ENCODE measurements around the gene LINGO4. TPM values are rescaled to one million over a fixed set of nuclear protein-coding genes. Genes with fewer than 3 reads are reported as not detected.
"Not testable (repeated sequence)": the region's sequence is repeated elsewhere in the genome, so short reads cannot be mapped to it uniquely, and the experiment has no call there.

LINGO4 gene
- total and polyA plus RNA-seq, 2 donors (not counting 1 experiment from before 2014, with no cell fraction given), result not detected

DNA sequence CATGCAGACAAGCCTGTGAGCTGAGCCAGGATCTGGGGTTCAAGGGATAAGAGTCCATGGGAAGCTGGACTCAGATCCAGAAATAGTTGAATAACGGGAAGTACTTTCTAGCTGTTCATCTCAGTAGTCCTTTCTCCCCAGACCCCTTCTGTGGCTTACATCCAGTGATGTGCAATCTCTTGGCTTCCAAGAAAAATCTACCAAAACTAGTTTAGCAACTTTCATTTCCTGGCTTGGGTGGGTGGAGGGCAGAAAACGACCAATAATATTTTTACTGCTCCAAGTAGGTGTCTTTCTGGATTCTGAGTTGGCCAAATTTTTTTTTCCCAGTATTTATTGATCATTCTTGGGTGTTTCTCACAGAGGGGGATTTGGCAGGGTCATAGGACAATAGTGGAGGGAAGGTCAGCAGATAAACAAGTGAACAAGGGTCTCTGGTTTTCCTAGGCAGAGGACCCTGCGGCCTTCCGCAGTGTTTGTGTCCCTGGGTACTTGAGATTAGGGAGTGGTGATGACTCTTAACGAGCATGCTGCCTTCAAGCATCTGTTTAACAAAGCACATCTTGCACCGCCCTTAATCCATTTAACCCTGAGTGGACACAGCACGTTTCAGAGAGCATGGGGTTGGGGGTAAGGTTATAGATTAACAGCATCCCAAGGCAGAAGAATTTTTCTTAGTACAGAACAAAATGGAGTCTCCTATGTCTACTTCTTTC is 36.7 kb downstream of the LINGO4 start:
- H3K9ac ChIP-seq (ENCODE audit: low read length); H3K27ac Mint-ChIP-seq; H2AFZ ChIP-seq (ENCODE audit: insufficient read depth, low read depth, low read length, poor library complexity, severe bottlenecking); intact Hi-C loops (cut with micrococcal nuclease); H4K20me1 ChIP-seq (ENCODE audit: control insufficient read depth, insufficient read depth, low read length, poor library complexity, severe bottlenecking); H3K4me3 ChIP-seq (ENCODE audit: control extremely low read depth in 1 of 5, extremely low read depth in 1 of 5, insufficient read depth in 1 of 5, low read depth in 2 of 5, low read length in 4 of 5); ATAC-seq (ENCODE audit: low read depth); H3K4me2 ChIP-seq (replicated peaks; ENCODE audit: low read depth, low read length, poor library complexity, severe bottlenecking); H3K36me3 ChIP-seq (replicated peaks in 1 of 2; ENCODE audit: control extremely low read depth in 1 of 2, control insufficient read depth in 1 of 2, extremely low read depth in 1 of 2, insufficient read depth in 2 of 2, low read length in 1 of 2); H3K27me3 Mint-ChIP-seq; H3K9me3 ChIP-seq (ENCODE audit: control extremely low read depth in 1 of 3, control insufficient read depth in 2 of 3, insufficient read depth in 1 of 3, low read length in 2 of 3); H3K9me3 Mint-ChIP-seq (ENCODE audit: insufficient read depth); H3K4me1 ChIP-seq (ENCODE audit: control insufficient read depth in 2 of 2, insufficient read depth in 2 of 2, low read length in 2 of 2); H3K4me3 Mint-ChIP-seq; DNase-seq; H3K79me2 ChIP-seq (ENCODE audit: control insufficient read depth, insufficient read depth, low read length); H3K27ac ChIP-seq (ENCODE audit: low read length in 2 of 2); POLR2A ChIA-PET; H3K4me1 Mint-ChIP-seq; H3K27me3 ChIP-seq (replicated peaks in 1 of 4; ENCODE audit: control extremely low read depth in 1 of 4, control insufficient read depth in 3 of 4, insufficient read depth in 4 of 4, low read length in 3 of 4): not testable (repeated sequence)
- CTCF ChIA-PET, result interaction anchor here (0.6 kb wide), 1 partner anchor 472 kb away, joined by 3 read pairs; no protein-coding TSS in a partner anchor
- no CpG with 5 or more reads among the region's 7 CpGs for WGBS (ENCODE audit: insufficient coverage)

DNA sequence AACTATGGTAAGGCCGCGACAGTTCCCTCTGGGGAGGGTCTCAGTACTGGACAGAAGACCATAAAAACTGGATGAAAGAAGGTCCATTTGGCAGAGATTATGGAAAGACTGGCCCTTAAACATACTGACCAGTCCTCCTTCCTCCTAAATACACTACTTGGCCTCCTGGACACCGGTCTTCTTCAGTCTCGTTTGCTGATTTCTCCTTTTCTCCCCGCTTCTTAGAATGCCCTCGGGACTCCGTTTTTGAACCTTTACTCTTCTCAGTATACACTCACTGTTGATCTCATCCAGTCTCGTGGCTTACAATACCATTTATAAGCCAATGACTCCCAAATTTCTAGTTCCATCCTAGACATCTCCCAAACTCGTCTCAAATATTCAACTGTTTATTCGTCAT is 41.2 kb downstream of the LINGO4 start:
- ATAC-seq (ENCODE audit: low read depth), result no peak
- CTCF ChIA-PET, result interaction anchor here (0.6 to 2.3 kb wide), 5 partner anchors 26 to 238 kb away, joined by 3 to 11 read pairs (median 4); partner anchors contain the start of gene TDRKH

More for the DNA sequence above, 41.2 kb downstream of the LINGO4 start:
- intact Hi-C loops (cut with micrococcal nuclease), result loop anchor here (1.0 to 2.0 kb wide), 2 partner anchors 26 to 43 kb away; partner anchors contain the start of genes RIIAD1 and TDRKH
- Histone ChIP-seq H4K20me1 (ENCODE audit: control insufficient read depth, insufficient read depth, low read length, poor library complexity, severe bottlenecking) (no peaks in the 10 kb centered on the region), H3K9ac (ENCODE audit: low read length) (peak overlapping the region; percentile 84), H3K4me1 (ENCODE audit: control insufficient read depth in 2 of 2, insufficient read depth in 2 of 2, low read length in 2 of 2) (peaks cover 14 to 15% of the 10 kb centered on the region in 2 donors), H3K27me3 (replicated peaks in 1 of 4; ENCODE audit: control extremely low read depth in 1 of 4, control insufficient read depth in 3 of 4, insufficient read depth in 4 of 4, low read length in 3 of 4) (no peaks in the 10 kb centered on the region), H3K4me3 (ENCODE audit: control extremely low read depth in 1 of 5, extremely low read depth in 1 of 5, insufficient read depth in 1 of 5, low read depth in 2 of 5, low read length in 4 of 5) (peak overlapping the region; percentile 60 to 85 (median 81)), H3K79me2 (ENCODE audit: control insufficient read depth, insufficient read depth, low read length) (no peaks in the 10 kb centered on the region), H3K36me3 (replicated peaks in 1 of 2; ENCODE audit: control extremely low read depth in 1 of 2, control insufficient read depth in 1 of 2, extremely low read depth in 1 of 2, insufficient read depth in 2 of 2, low read length in 1 of 2) (peaks cover 0 to 24% of the 10 kb centered on the region in 2 experiments), H3K4me2 (replicated peaks; ENCODE audit: low read depth, low read length, poor library complexity, severe bottlenecking) (peak overlapping the region; percentile 81), H3K9me3 (ENCODE audit: control extremely low read depth in 1 of 3, control insufficient read depth in 2 of 3, insufficient read depth in 1 of 3, low read length in 2 of 3) (no peaks in the 10 kb centered on the region), H2AFZ (ENCODE audit: insufficient read depth, low read depth, low read length, poor library complexity, severe bottlenecking) (peak overlapping the region; percentile 87), H3K27ac (ENCODE audit: low read length in 2 of 2) (peak overlapping the region; percentile 74 to 93)
- 75% methylated on average over 8 of the region's 10 CpGs for WGBS (ENCODE audit: insufficient coverage)
- TF ChIP-seq, protein P1, sequence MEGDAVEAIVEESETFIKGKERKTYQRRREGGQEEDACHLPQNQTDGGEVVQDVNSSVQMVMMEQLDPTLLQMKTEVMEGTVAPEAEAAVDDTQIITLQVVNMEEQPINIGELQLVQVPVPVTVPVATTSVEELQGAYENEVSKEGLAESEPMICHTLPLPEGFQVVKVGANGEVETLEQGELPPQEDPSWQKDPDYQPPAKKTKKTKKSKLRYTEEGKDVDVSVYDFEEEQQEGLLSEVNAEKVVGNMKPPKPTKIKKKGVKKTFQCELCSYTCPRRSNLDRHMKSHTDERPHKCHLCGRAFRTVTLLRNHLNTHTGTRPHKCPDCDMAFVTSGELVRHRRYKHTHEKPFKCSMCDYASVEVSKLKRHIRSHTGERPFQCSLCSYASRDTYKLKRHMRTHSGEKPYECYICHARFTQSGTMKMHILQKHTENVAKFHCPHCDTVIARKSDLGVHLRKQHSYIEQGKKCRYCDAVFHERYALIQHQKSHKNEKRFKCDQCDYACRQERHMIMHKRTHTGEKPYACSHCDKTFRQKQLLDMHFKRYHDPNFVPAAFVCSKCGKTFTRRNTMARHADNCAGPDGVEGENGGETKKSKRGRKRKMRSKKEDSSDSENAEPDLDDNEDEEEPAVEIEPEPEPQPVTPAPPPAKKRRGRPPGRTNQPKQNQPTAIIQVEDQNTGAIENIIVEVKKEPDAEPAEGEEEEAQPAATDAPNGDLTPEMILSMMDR (IDR thresholded peaks at IDR 0.05), result no peak
- no peak for TF ChIP-seq EZH2 (IDR thresholded peaks at IDR 0.05; ENCODE audit: borderline replicate concordance, insufficient read depth, low read depth, low read length, poor library complexity, severe bottlenecking)
- Mint-ChIP-seq H3K27ac (peak overlapping the region; percentile 87), H3K27me3 (no peaks in the 10 kb centered on the region), H3K9me3 (ENCODE audit: insufficient read depth) (no peaks in the 10 kb centered on the region), H3K4me1 (peaks cover 21% of the 10 kb centered on the region), H3K4me3 (peak overlapping the region; percentile 88)
- no peak for DNase-seq
- POLR2A ChIA-PET, result interaction anchor here (0.8 to 2.0 kb wide), 3 partner anchors 26 to 1870 kb away, joined by 3 to 13 read pairs (median 4); partner anchors contain the start of gene TDRKH

Data from B cell (primary cell).